ENCODE results near the gene POMT1.
"Not testable (repeated sequence)": the region's sequence is repeated elsewhere in the genome, so short reads cannot be mapped to it uniquely, and the experiment has no call there.

POMT1 gene

DNA sequence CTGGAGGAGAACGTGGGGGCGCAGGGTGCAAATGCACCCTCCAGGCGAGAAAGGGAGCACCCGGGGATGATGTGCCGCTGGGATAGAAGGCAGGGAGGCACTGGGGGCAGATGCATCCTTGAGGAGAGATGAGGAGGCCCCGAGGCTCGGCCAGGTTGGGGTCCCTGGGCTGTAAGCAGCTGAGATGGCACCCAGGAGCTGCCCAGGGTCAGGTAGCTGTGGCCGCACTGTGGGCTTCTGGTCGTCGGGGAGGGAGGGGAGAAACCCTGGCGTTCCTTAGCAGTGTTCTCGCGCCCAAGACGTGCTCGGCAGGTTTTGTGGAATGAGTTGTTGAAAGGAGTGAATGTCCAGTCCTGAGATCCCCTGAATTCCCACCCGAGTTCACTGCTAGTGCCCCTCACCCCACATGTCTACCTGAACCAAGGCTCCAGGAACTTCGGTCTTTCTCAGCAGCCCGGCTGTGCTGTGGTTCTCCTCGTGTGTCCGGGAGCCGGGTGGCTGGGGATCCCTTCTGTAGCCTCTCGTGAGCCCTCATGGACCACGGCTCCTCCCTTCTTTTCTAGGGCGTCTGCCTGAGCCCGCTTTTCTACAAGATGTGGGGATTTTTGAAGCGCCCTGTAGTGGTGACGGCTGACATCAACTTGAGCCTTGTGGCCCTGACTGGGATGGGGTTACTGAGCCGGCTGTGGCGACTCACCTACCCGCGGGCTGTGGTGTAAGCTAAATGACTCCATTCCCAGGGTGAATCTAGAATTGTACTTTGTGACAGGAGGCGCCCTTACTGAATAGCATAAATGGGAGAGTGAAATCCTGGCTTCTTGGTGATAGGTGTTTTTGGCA, 1.1 kb downstream of the POMT1 start:
- Mint-ChIP-seq H3K9me3 (no peaks in the 10 kb centered on the region), H3K27me3 (no peaks in the 10 kb centered on the region), H3K4me3 (peak overlapping the region; percentile 95), H3K27ac (peak overlapping the region; percentile 70), H3K4me1 (peaks cover 53% of the 10 kb centered on the region), H3K36me3 (peaks cover 4% of the 10 kb centered on the region)

DNA sequence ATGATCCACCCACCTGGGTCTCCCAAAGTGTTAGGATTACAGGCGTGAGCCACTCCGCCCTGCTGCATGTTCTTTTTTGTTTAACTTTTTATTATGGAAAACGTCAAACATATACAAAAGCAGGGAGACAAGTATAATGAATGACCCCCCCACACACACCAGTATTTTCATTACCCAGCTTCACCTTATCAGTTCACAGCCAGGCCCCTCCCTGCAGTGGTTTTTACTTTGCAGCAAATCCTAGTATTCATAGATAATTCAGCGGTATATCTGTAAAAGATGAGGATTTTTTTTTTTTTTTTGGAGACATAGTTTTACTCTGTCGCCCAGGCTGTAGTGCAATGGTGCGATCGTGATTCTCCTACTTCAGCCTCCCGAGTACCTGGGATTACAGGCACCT, 2.3 kb downstream of the POMT1 start:
- H3K9me3 Mint-ChIP-seq, result no peaks in the 10 kb centered on the region
- H3K4me3 Mint-ChIP-seq, result peak overlapping the region; percentile 49
- H3K27ac Mint-ChIP-seq, result no peak overlapping the region
- H3K27me3 Mint-ChIP-seq, result no peaks in the 10 kb centered on the region
- peaks cover 9% of the 10 kb centered on the region for H3K36me3 Mint-ChIP-seq
- peaks cover 41% of the 10 kb centered on the region for H3K4me1 Mint-ChIP-seq

GRCh38 chr9:131511416-131511815, 8.7 kb downstream of the POMT1 start:
- Mint-ChIP-seq H3K27ac (no peak overlapping the region), H3K4me3 (no peak overlapping the region), H3K27me3 (no peaks in the 10 kb centered on the region), H3K4me1 (no peaks in the 10 kb centered on the region), H3K9me3 (no peaks in the 10 kb centered on the region), H3K36me3 (peaks cover 11% of the 10 kb centered on the region)

GRCh38 chr9:131511880-131512279, 9.2 kb downstream of the POMT1 start:
- Mint-ChIP-seq H3K4me3 (no peak overlapping the region), H3K9me3 (no peaks in the 10 kb centered on the region), H3K27ac (no peak overlapping the region), H3K36me3 (peaks cover 11% of the 10 kb centered on the region), H3K4me1 (no peaks in the 10 kb centered on the region), H3K27me3 (no peaks in the 10 kb centered on the region)

DNA sequence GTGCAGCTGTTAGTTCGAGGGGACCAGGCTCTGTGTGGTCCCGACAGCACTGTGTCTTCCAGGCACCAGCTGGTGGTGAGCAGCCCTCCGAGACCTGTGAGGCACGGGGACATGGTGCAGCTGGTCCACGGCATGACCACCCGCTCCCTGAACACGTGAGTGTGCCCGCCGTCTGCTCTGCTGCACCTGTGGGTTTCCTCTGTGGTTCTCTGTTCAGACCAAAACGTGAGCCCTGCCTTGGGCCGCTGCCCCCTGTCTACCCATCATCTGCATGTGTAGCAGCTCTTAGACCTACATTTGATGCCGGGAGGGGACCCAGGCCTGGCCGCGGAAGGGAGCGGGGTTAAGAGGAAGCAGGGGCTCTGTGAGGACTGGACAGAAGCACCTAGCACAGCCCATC, 10.5 kb downstream of the POMT1 start:
- Mint-ChIP-seq H3K9me3 (no peaks in the 10 kb centered on the region), H3K4me3 (no peak overlapping the region), H3K4me1 (no peaks in the 10 kb centered on the region), H3K36me3 (peaks cover 11% of the 10 kb centered on the region), H3K27ac (no peak overlapping the region), H3K27me3 (no peaks in the 10 kb centered on the region)

GRCh38 chr9:131515559-131516031, 12.9 kb downstream of the POMT1 start:
- not testable (repeated sequence) for H3K9me3 Mint-ChIP-seq, H3K36me3 Mint-ChIP-seq, H3K4me1 Mint-ChIP-seq, H3K27me3 Mint-ChIP-seq, H3K4me3 Mint-ChIP-seq, H3K27ac Mint-ChIP-seq

DNA sequence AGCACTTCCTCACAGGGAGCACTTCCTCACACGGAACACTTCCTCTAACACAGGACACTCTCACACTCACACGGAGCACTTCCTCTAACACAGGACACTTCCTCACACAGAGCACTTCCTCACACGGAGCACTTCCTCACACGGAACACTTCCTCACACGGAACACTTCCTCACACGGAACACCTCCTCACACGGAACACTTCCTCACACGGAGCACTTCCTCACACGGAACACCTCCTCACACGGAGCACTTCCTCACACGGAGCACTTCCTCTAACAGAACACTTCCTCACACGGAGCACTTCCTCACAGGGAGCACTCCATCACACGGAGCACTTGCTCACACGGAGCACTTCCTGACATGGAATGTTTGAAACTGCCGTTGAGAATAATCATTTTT, 13.4 kb downstream of the POMT1 start:
- Mint-ChIP-seq H3K36me3 (no peaks in the 10 kb centered on the region), H3K27ac (no peak overlapping the region), H3K4me1 (no peaks in the 10 kb centered on the region), H3K27me3 (no peaks in the 10 kb centered on the region), H3K9me3 (no peaks in the 10 kb centered on the region), H3K4me3 (no peak overlapping the region)

GRCh38 chr9:131516930-131517329, 14.2 kb downstream of the POMT1 start:
- Mint-ChIP-seq H3K36me3 (no peaks in the 10 kb centered on the region), H3K9me3 (no peaks in the 10 kb centered on the region), H3K27ac (no peak overlapping the region), H3K4me3 (no peak overlapping the region), H3K27me3 (no peaks in the 10 kb centered on the region), H3K4me1 (no peaks in the 10 kb centered on the region)

GRCh38 chr9:131517761-131518190, 15.1 kb downstream of the POMT1 start:
- Mint-ChIP-seq H3K4me3 (no peak overlapping the region), H3K4me1 (no peaks in the 10 kb centered on the region), H3K27me3 (no peaks in the 10 kb centered on the region), H3K9me3 (no peaks in the 10 kb centered on the region), H3K36me3 (no peaks in the 10 kb centered on the region), H3K27ac (peak overlapping the region; percentile 8)

DNA sequence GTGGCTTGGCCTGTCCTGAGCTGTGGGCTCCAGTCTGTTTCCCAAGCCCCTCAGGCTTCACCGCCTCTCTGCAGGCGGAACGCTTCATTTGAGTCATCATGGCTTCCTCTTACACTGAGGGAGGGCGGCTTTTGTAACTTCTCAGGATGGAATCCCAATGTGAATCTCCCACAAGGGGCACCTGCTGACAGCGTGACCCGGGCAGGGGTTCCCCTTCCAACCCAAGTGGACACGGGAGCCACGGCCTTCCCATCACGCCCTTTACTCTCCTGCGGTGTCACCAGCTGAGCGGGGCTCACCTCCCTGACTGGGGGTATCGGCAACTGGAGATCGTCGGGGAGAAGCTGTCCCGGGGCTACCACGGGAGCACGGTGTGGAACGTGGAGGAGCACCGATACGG, 15.8 kb downstream of the POMT1 start:
- Mint-ChIP-seq H3K27ac (no peak overlapping the region), H3K27me3 (no peaks in the 10 kb centered on the region), H3K4me1 (no peaks in the 10 kb centered on the region), H3K9me3 (no peaks in the 10 kb centered on the region), H3K4me3 (no peak overlapping the region), H3K36me3 (no peaks in the 10 kb centered on the region)

GRCh38 chr9:131520503-131520902, 17.8 kb downstream of the POMT1 start:
- Mint-ChIP-seq H3K36me3 (no peaks in the 10 kb centered on the region), H3K4me1 (peaks cover 3% of the 10 kb centered on the region), H3K27me3 (no peaks in the 10 kb centered on the region), H3K4me3 (no peak overlapping the region), H3K27ac (no peak overlapping the region), H3K9me3 (no peaks in the 10 kb centered on the region)

DNA sequence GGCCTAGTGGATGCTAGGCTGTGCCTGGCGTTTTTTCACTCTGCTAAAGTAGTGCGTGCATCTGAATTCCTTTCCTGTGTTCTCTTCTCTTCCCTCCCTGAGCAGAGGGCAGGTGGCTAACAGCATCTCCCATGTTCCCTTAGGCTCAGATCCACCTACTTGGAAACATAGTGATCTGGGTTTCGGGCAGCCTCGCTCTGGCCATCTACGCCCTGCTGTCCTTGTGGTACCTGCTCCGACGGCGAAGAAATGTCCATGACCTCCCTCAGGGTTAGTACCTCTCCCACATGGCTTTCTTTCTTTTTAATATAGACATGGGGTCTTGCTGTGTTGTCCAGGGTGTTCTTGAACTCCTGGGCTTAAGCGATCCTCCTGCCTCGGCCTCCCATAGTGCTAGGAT, 18.5 kb downstream of the POMT1 start:
- H3K27me3 Mint-ChIP-seq, result no peaks in the 10 kb centered on the region
- H3K4me1 Mint-ChIP-seq, result peaks cover 3% of the 10 kb centered on the region
- H3K27ac Mint-ChIP-seq, result no peak overlapping the region
- no peak overlapping the region for H3K4me3 Mint-ChIP-seq
- no peaks in the 10 kb centered on the region for H3K9me3 Mint-ChIP-seq
- H3K36me3 Mint-ChIP-seq, result no peaks in the 10 kb centered on the region

GRCh38 chr9:131521822-131522221, 19.1 kb downstream of the POMT1 start:
- Mint-ChIP-seq H3K27ac (no peak overlapping the region), H3K27me3 (no peaks in the 10 kb centered on the region), H3K4me3 (no peak overlapping the region), H3K4me1 (peaks cover 3% of the 10 kb centered on the region), H3K36me3 (peaks cover 3% of the 10 kb centered on the region), H3K9me3 (no peaks in the 10 kb centered on the region)

- Mint-ChIP-seq H3K36me3 (peaks cover 3% of the 10 kb centered on the region), H3K4me3 (no peak overlapping the region), H3K4me1 (peaks cover 3% of the 10 kb centered on the region), H3K27me3 (no peaks in the 10 kb centered on the region), H3K27ac (no peak overlapping the region), H3K9me3 (no peaks in the 10 kb centered on the region)
These were observed 19.8 kb downstream of the POMT1 start for GRCh38 chr9:131522257-131523085.

GRCh38 chr9:131523086-131523388, 20.3 kb downstream of the POMT1 start:
- Mint-ChIP-seq H3K4me1 (peaks cover 3% of the 10 kb centered on the region), H3K4me3 (no peak overlapping the region), H3K27me3 (no peaks in the 10 kb centered on the region), H3K9me3 (no peaks in the 10 kb centered on the region), H3K27ac (no peak overlapping the region), H3K36me3 (peaks cover 3% of the 10 kb centered on the region)
